A549 (cell line): Measurements from ENCODE around the gene GNAS. TPM values are rescaled to one million over a fixed set of nuclear protein-coding genes. Genes with fewer than 3 reads are reported as not detected.

Experiments used
- ATAC-seq, 2 experiments: fragments of 200-7000 bp in 1 of 2; fragments of >200 bp in 1 of 2; cut with Nextera tagmentation in 1 of 2; cut with Tn5 transposase in 1 of 2; 3 replicates each; pipeline versions ENCODE4 v1.8.0 to v1.9.1; 2018 to 2020; ENCODE audit warnings: mild to moderate bottlenecking in 1 of 2, moderate library complexity in 1 of 2
- CTCF ChIA-PET: fragments of 300-600 bp; sonication (Branson Sonifier 250); formaldehyde crosslinking; extraction: SDS; loops from one replicate; lab custom pipeline; 2021; ENCODE audit warnings: antibody characterized with exemption, inconsistent platforms; lab: Yijun Ruan, JAX
- POLR2A ChIA-PET: fragments of 350-600 bp; formaldehyde crosslinking; extraction: SDS; loops from one replicate; lab custom pipeline; 2021; ENCODE audit warnings: antibody characterized with exemption, inconsistent platforms; lab: Yijun Ruan, JAX
- DNase-seq, 2 experiments: peaks; one replicate each; pipeline versions ENCODE4 v3.0.0 to v3.0.0-alpha.2; 2011 to 2016; ENCODE audit warnings: low read depth in 1 of 2, low spot score in 1 of 2
- FAIRE-seq: peaks from 2 replicates; lab custom pipeline; 2011; peaks lifted over from hg19 to GRCh38; lab: Jason Lieb, UNC
- H3K27ac ChIP-seq, 2 experiments: fragments of >200 bp; sonication (Bioruptor Twin); formaldehyde crosslinking; 3 replicates each; pipeline ENCODE4 v1.5.1; 2016 to 2017
- H3K4me1 ChIP-seq: fragments of >200 bp; sonication (Bioruptor Twin); formaldehyde crosslinking; 3 replicates; pipeline ENCODE4 v1.6.1; 2016
- H3K4me2 ChIP-seq: fragments of >200 bp; sonication (Bioruptor Twin); formaldehyde crosslinking; 3 replicates; pipeline ENCODE4 v1.6.1; 2016
- H3K4me3 ChIP-seq: fragments of >200 bp; sonication (Bioruptor Twin); formaldehyde crosslinking; 3 replicates; pipeline ENCODE4 v1.5.1; 2016
- H3K9me3 ChIP-seq: fragments of >200 bp; sonication (Bioruptor Twin); formaldehyde crosslinking; 3 replicates; pipeline ENCODE4 v1.6.1; 2016
- BHLHE40 ChIP-seq: IDR thresholded peaks from 2 replicates; pipeline ENCODE4 v1.6.1; 2012; ENCODE audit warnings: low read depth, low read length, inconsistent platforms
- CBX2 ChIP-seq: fragments of 200-600 bp; sonication (generic); IDR thresholded peaks from 2 replicates; pipeline ENCODE4 v1.6.1; 2016; ENCODE audit warnings: low read depth, mild to moderate bottlenecking, borderline replicate concordance
- CEBPB ChIP-seq, 2 experiments: fragments of >200 bp in 1 of 2; sonication (Bioruptor Twin) in 1 of 2; formaldehyde crosslinking in 1 of 2; IDR thresholded peaks; 2 replicates each; pipeline ENCODE4 v1.6.1; 2012 to 2016
- EHF ChIP-seq: fragments of 250-450 bp; sonication (Bioruptor Pico); IDR thresholded peaks from 2 replicates; pipeline ENCODE4 v1.5.0; 2020; ENCODE audit warnings: mild to moderate bottlenecking
- EP300 ChIP-seq, 2 experiments: fragments of >200 bp; sonication (Bioruptor Twin); formaldehyde crosslinking; IDR thresholded peaks; 2 replicates in 1 of 2; 3 replicates in 1 of 2; pipeline ENCODE4 v1.6.1; 2016 to 2017
- FOSB ChIP-seq: fragments of 250-450 bp; sonication (Bioruptor Pico); IDR thresholded peaks from 2 replicates; pipeline ENCODE4 v1.5.0; 2020; ENCODE audit warnings: mild to moderate bottlenecking, moderate library complexity
- FOXS1 ChIP-seq: fragments of 250-450 bp; sonication (Bioruptor Pico); IDR thresholded peaks from 2 replicates; pipeline ENCODE4 v1.5.0; 2020; ENCODE audit warnings: mild to moderate bottlenecking, moderate library complexity
- HOXA7 ChIP-seq: fragments of 250-450 bp; sonication (Bioruptor Pico); IDR thresholded peaks from 2 replicates; pipeline ENCODE4 v1.5.0; 2020; ENCODE audit warnings: mild to moderate bottlenecking, moderate library complexity
- HOXB13 ChIP-seq: fragments of 250-450 bp; sonication (Bioruptor Pico); IDR thresholded peaks from 2 replicates; pipeline ENCODE4 v1.5.0; 2020; ENCODE audit warnings: low read depth, mild to moderate bottlenecking, moderate library complexity
- JUN ChIP-seq, 2 experiments: fragments of >200 bp; sonication (Bioruptor Twin); formaldehyde crosslinking; IDR thresholded peaks; 2 replicates in 1 of 2; 3 replicates in 1 of 2; pipeline ENCODE4 v1.6.1; 2016 to 2017
- JUNB ChIP-seq: fragments of >200 bp; sonication (Bioruptor Twin); formaldehyde crosslinking; IDR thresholded peaks from 2 replicates; pipeline ENCODE4 v1.6.1; 2016
- KDM1A ChIP-seq: fragments of 200-600 bp; sonication (generic); IDR thresholded peaks from 2 replicates; pipeline ENCODE4 v1.6.1; 2016; ENCODE audit warnings: low read depth, mild to moderate bottlenecking
- KDM5A ChIP-seq: fragments of 200-600 bp; sonication (generic); IDR thresholded peaks from 2 replicates; pipeline ENCODE4 v1.6.1; 2016; ENCODE audit warnings: antibody characterized with exemption, mild to moderate bottlenecking
- MAFK ChIP-seq: fragments of 450-650 bp; IDR thresholded peaks from 2 replicates; pipeline ENCODE4 v1.6.1; 2014; ENCODE audit not compliant: partially characterized antibody
- MAZ ChIP-seq: fragments of 150-350 bp; IDR thresholded peaks from 2 replicates; pipeline ENCODE4 v1.6.1; 2014; ENCODE audit warnings: antibody characterized with exemption, low read depth, low read length, borderline replicate concordance
- MYC ChIP-seq: IDR thresholded peaks from 2 replicates; pipeline ENCODE4 v1.6.1; 2012; ENCODE audit warnings: mild to moderate bottlenecking, inconsistent platforms, low read length, improper control_type of control experiment, borderline replicate concordance
- NPAS2 ChIP-seq: fragments of 250-450 bp; sonication (Bioruptor Pico); IDR thresholded peaks from 2 replicates; pipeline ENCODE4 v1.8.0; 2022; ENCODE audit warnings: mild to moderate bottlenecking, moderate library complexity, borderline replicate concordance
- NR3C1 ChIP-seq: fragments of >200 bp; sonication (Bioruptor Twin); formaldehyde crosslinking; IDR thresholded peaks from 3 replicates; pipeline ENCODE4 v1.6.1; 2017
- PHF8 ChIP-seq: fragments of 200-600 bp; sonication (generic); IDR thresholded peaks from 2 replicates; pipeline ENCODE4 v1.6.1; 2016; ENCODE audit warnings: low read depth, mild to moderate bottlenecking, antibody characterized with exemption, moderate library complexity, borderline replicate concordance
- POLR2A ChIP-seq: IDR thresholded peaks from 2 replicates; pipeline ENCODE4 v1.6.1; 2012; ENCODE audit warnings: mild to moderate bottlenecking, low read length
- POLR2AphosphoS2 ChIP-seq: conservative IDR thresholded peaks from 2 replicates; pipeline ENCODE4 v1.6.1; 2012; ENCODE audit warnings: low read length, improper control_type of control experiment, inconsistent platforms
- RCOR1 ChIP-seq: fragments of 150-350 bp; IDR thresholded peaks from 2 replicates; pipeline ENCODE4 v1.6.1; 2014; ENCODE audit warnings: antibody characterized with exemption, low read length, low read depth
- RNF2 ChIP-seq: fragments of 200-600 bp; sonication (generic); IDR thresholded peaks from 2 replicates; pipeline ENCODE4 v1.6.1; 2016; ENCODE audit warnings: low read depth, mild to moderate bottlenecking, antibody characterized with exemption, moderate library complexity, borderline replicate concordance
- TFCP2L1 ChIP-seq: fragments of 250-450 bp; sonication (Bioruptor Pico); IDR thresholded peaks from 2 replicates; pipeline ENCODE4 v1.5.0; 2021; ENCODE audit warnings: mild to moderate bottlenecking
- TP53 ChIP-seq: fragments of 250-450 bp; sonication (Bioruptor Pico); IDR thresholded peaks from 2 replicates; pipeline ENCODE4 v1.5.0; 2021; ENCODE audit warnings: mild to moderate bottlenecking, moderate library complexity
- ZFP36 ChIP-seq: fragments of 450-650 bp; IDR thresholded peaks from 2 replicates; pipeline ENCODE4 v1.6.1; 2014; ENCODE audit warnings: borderline replicate concordance; ENCODE audit not compliant: partially characterized antibody
- WGBS: methylation state at CpG from one replicate; pipeline ENCODE4 v1.1.6; 2017; ENCODE audit errors: missing lambda C conversion rate; 5-methylcytosine and 5-hydroxymethylcytosine counted together
- polyA plus RNA-seq, 4 experiments: library from polyadenylated mRNA; depleted of rRNA in 3 of 4; stranded (reverse); fragments of >200 nt; fragmentation: RNase III in 1 of 4; extraction: RNeasy Plus Mini Kit Qiagen cat#74134 plus additional on column Dnase treatment in 1 of 4; gene quantifications; 2 replicates in 3 of 4; 3 replicates in 1 of 4; pipeline ENCODE4 v1.2.3, GENCODE V29; 2011 to 2017
- TF ChIP-seq, protein P1 (sequence below): fragments of 450-650 bp; IDR thresholded peaks from 2 replicates; pipeline ENCODE4 v1.6.1; 2014; ENCODE audit warnings: antibody characterized with exemption
- TF ChIP-seq, protein P2 (sequence below): fragments of >200 bp; sonication (Bioruptor Twin); formaldehyde crosslinking; IDR thresholded peaks from 3 replicates; pipeline ENCODE4 v1.6.1; 2016
- TF ChIP-seq, protein P3 (sequence below): fragments of >200 bp; sonication (Bioruptor Twin); formaldehyde crosslinking; IDR thresholded peaks from 3 replicates; pipeline ENCODE4 v1.5.1; 2016

The GNAS gene
- polyA plus RNA-seq, 2 of the 4 experiments (the other 2 are of a cell fraction): 534 to 600 TPM

GRCh38 chr20:58810879-58811250 lies 41.7 kb upstream of the GNAS start:
- Histone ChIP-seq H3K4me1 (no peaks in the 10 kb centered on the region), H3K4me2 (no peak overlapping the region), H3K4me3 (no peak overlapping the region), H3K9me3 (no peaks in the 10 kb centered on the region), H3K27ac (no peak overlapping the region)
- POLR2A ChIA-PET: no interaction called here
- CTCF ChIA-PET: no interaction called here
- DNase-seq (no peak), ATAC-seq (no peak), FAIRE-seq (no peak)
- WGBS: 43% methylated on average over 10 of the region's 10 CpGs
- TF ChIP-seq JUN (IDR thresholded peaks at IDR 0.05) (no peak), ZFP36 (no peak), BHLHE40 (no peak), POLR2AphosphoS2 (no peak), TP53 (CRISPR knock-in tag) (no peak), MAZ (no peak), RCOR1 (no peak), NR3C1 (no peak), MYC (no peak), HOXB13 (CRISPR knock-in tag) (no peak), RNF2 (no peak), FOSB (CRISPR knock-in tag) (no peak), MAFK (no peak), EHF (CRISPR knock-in tag) (no peak), JUNB (no peak), KDM1A (no peak), NPAS2 (CRISPR knock-in tag) (no peak)
- TF ChIP-seq, protein P1, sequence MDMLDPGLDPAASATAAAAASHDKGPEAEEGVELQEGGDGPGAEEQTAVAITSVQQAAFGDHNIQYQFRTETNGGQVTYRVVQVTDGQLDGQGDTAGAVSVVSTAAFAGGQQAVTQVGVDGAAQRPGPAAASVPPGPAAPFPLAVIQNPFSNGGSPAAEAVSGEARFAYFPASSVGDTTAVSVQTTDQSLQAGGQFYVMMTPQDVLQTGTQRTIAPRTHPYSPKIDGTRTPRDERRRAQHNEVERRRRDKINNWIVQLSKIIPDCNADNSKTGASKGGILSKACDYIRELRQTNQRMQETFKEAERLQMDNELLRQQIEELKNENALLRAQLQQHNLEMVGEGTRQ: no peak
- TF ChIP-seq, protein P2, sequence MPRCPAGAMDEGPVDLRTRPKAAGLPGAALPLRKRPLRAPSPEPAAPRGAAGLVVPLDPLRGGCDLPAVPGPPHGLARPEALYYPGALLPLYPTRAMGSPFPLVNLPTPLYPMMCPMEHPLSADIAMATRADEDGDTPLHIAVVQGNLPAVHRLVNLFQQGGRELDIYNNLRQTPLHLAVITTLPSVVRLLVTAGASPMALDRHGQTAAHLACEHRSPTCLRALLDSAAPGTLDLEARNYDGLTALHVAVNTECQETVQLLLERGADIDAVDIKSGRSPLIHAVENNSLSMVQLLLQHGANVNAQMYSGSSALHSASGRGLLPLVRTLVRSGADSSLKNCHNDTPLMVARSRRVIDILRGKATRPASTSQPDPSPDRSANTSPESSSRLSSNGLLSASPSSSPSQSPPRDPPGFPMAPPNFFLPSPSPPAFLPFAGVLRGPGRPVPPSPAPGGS: no peak
- TF ChIP-seq, protein P3, sequence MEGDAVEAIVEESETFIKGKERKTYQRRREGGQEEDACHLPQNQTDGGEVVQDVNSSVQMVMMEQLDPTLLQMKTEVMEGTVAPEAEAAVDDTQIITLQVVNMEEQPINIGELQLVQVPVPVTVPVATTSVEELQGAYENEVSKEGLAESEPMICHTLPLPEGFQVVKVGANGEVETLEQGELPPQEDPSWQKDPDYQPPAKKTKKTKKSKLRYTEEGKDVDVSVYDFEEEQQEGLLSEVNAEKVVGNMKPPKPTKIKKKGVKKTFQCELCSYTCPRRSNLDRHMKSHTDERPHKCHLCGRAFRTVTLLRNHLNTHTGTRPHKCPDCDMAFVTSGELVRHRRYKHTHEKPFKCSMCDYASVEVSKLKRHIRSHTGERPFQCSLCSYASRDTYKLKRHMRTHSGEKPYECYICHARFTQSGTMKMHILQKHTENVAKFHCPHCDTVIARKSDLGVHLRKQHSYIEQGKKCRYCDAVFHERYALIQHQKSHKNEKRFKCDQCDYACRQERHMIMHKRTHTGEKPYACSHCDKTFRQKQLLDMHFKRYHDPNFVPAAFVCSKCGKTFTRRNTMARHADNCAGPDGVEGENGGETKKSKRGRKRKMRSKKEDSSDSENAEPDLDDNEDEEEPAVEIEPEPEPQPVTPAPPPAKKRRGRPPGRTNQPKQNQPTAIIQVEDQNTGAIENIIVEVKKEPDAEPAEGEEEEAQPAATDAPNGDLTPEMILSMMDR: no peak

- CTCF ChIA-PET: no interaction called here
- no peak for FAIRE-seq
- POLR2A ChIA-PET: no interaction called here
- no peak overlapping the region for H3K4me2 ChIP-seq
- H3K27ac ChIP-seq: no peak overlapping the region
- H3K9me3 ChIP-seq: no peaks in the 10 kb centered on the region
- WGBS: 68% methylated on average over 13 of the region's 13 CpGs
- no peak for ATAC-seq
- TF ChIP-seq MAFK (peak; percentile 13), POLR2AphosphoS2 (no peak), TFCP2L1 (CRISPR knock-in tag) (no peak), CBX2 (no peak)
- H3K4me1 ChIP-seq: no peaks in the 10 kb centered on the region
- DNase-seq: no peak
- no peak overlapping the region for H3K4me3 ChIP-seq
These were observed 41.2 kb upstream of the GNAS start for GRCh38 chr20:58811334-58811733.

DNA sequence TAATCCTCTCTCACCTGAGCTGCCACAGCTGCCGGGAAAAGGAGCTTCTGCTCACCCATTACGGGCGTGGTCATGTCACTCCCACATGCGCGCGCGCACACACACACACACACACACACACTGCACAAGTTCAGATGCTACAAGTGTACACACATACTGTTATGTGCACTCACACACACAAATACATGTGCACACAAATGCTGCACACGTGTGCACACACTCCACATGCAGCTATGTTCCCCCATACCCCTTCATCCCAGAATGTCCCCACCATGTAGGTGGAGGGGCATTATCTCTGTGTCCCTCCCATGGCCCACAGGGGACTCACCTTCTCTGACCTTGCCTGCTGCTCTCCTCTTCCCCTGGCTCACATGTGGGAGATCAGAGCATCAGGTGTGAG lies 39.1 kb upstream of the GNAS start:
- Histone ChIP-seq H3K27ac (no peak overlapping the region), H3K4me2 (no peak overlapping the region)
- POLR2A ChIA-PET: no interaction called here
- TF ChIP-seq KDM1A: no peak
- TF ChIP-seq HOXA7 (CRISPR knock-in tag): no peak
- no peak for TF ChIP-seq MAZ
- no peak for TF ChIP-seq CEBPB (IDR thresholded peaks at IDR 0.05)
- no peak for TF ChIP-seq KDM5A
- no peak for TF ChIP-seq POLR2A
- no peak for TF ChIP-seq FOXS1
- no peak for TF ChIP-seq EP300 (IDR thresholded peaks at IDR 0.05)
- TF ChIP-seq PHF8: no peak
- TF ChIP-seq, all 56 proteins: peak for 0
- H3K4me1 ChIP-seq: no peaks in the 10 kb centered on the region
- ATAC-seq (no peak), FAIRE-seq (no peak), DNase-seq (peak in 1 of 2 experiments; percentile 8)
- 51% methylated on average over 7 of the region's 8 CpGs for WGBS
- no peaks in the 10 kb centered on the region for H3K9me3 ChIP-seq
- no peak overlapping the region for H3K4me3 ChIP-seq
- CTCF ChIA-PET: interaction anchor here (1.1 to 1.6 kb wide), 2 partner anchors 21 to 26 kb away, joined by 5 read pairs; no protein-coding TSS in a partner anchor
